IPS-18a (cell line): ENCODE results near the gene HEATR3.

Experiments used
- H3K27ac ChIP-seq: one replicate; pipeline ENCODE4 v1.5.1; 2013; ENCODE audit warnings: low read length
- H3K27me3 ChIP-seq: one replicate; pipeline ENCODE4 v1.6.1; 2013; ENCODE audit warnings: mild to moderate bottlenecking, low read length; ENCODE audit not compliant: control insufficient read depth, insufficient read depth
- H3K36me3 ChIP-seq: one replicate; pipeline ENCODE4 v1.6.1; 2013; ENCODE audit warnings: low read depth, low read length; ENCODE audit not compliant: control insufficient read depth
- H3K4me1 ChIP-seq: one replicate; pipeline ENCODE4 v1.6.1; 2013; ENCODE audit warnings: low read depth, low read length; ENCODE audit not compliant: control insufficient read depth
- H3K4me3 ChIP-seq: one replicate; pipeline ENCODE4 v1.5.1; 2013; ENCODE audit warnings: low read length
- H3K9ac ChIP-seq: one replicate; pipeline ENCODE4 v1.6.1; 2013; ENCODE audit warnings: mild to moderate bottlenecking, low read length, moderate library complexity
- H3K9me3 ChIP-seq: one replicate; pipeline ENCODE4 v1.6.1; 2013; ENCODE audit warnings: low read depth, low read length; ENCODE audit not compliant: control insufficient read depth

The HEATR3 gene

GRCh38 chr16:50139580-50139979, 73.8 kb downstream of the HEATR3 start:
- Histone ChIP-seq H3K9me3 (no peaks in the 10 kb centered on the region), H3K27ac (no peak overlapping the region), H3K9ac (no peak overlapping the region), H3K27me3 (no peaks in the 10 kb centered on the region), H3K4me3 (no peak overlapping the region), H3K4me1 (no peaks in the 10 kb centered on the region), H3K36me3 (no peaks in the 10 kb centered on the region)

- Histone ChIP-seq H3K9me3 (no peaks in the 10 kb centered on the region), H3K27ac (no peak overlapping the region), H3K4me1 (no peaks in the 10 kb centered on the region), H3K9ac (no peak overlapping the region), H3K36me3 (no peaks in the 10 kb centered on the region), H3K27me3 (no peaks in the 10 kb centered on the region), H3K4me3 (no peak overlapping the region)
Measured at GRCh38 chr16:50144211-50144610, 78.4 kb downstream of the HEATR3 start.

- Histone ChIP-seq H3K27ac (no peak overlapping the region), H3K36me3 (no peaks in the 10 kb centered on the region), H3K4me1 (no peaks in the 10 kb centered on the region), H3K27me3 (peaks cover 5% of the 10 kb centered on the region), H3K9me3 (no peaks in the 10 kb centered on the region), H3K4me3 (no peak overlapping the region), H3K9ac (no peak overlapping the region)
Measured at GRCh38 chr16:50146479-50147435, 81.0 kb downstream of the HEATR3 start.

- H3K9me3 ChIP-seq, result no peaks in the 10 kb centered on the region
Measured at GRCh38 chr16:50151322-50151721, 85.6 kb downstream of the HEATR3 start.

GRCh38 chr16:50151756-50152155, 86.0 kb downstream of the HEATR3 start:
- peak overlapping the region; percentile 69 for H3K4me3 ChIP-seq
- no peak overlapping the region for H3K27ac ChIP-seq
- peaks cover 9% of the 10 kb centered on the region for H3K27me3 ChIP-seq
- no peaks in the 10 kb centered on the region for H3K36me3 ChIP-seq
- no peaks in the 10 kb centered on the region for H3K9me3 ChIP-seq
- peak overlapping the region; percentile 79 for H3K9ac ChIP-seq
- peaks cover 18% of the 10 kb centered on the region for H3K4me1 ChIP-seq

More at GRCh38 chr16:50151322-50151721, 85.6 kb downstream of the HEATR3 start:
- H3K4me1 ChIP-seq, result peaks cover 18% of the 10 kb centered on the region
- H3K9ac ChIP-seq, result no peak overlapping the region
- H3K36me3 ChIP-seq, result no peaks in the 10 kb centered on the region
- H3K27me3 ChIP-seq, result peaks cover 9% of the 10 kb centered on the region
- H3K4me3 ChIP-seq, result no peak overlapping the region
- no peak overlapping the region for H3K27ac ChIP-seq

GRCh38 chr16:50152351-50152806, 86.6 kb downstream of the HEATR3 start:
- peak overlapping the region; percentile 79 for H3K9ac ChIP-seq
- H3K36me3 ChIP-seq, result no peaks in the 10 kb centered on the region
- H3K27ac ChIP-seq, result peak overlapping the region; percentile 80
- no peaks in the 10 kb centered on the region for H3K9me3 ChIP-seq
- H3K27me3 ChIP-seq, result peaks cover 9% of the 10 kb centered on the region
- H3K4me1 ChIP-seq, result peaks cover 18% of the 10 kb centered on the region
- peak overlapping the region; percentile 69 for H3K4me3 ChIP-seq

- H3K27ac ChIP-seq, result peak within 1 kb of the TSS; percentile 80
- H3K9me3 ChIP-seq, result no peaks in the 10 kb centered on the region
- H3K9ac ChIP-seq, result peak within 1 kb of the TSS; percentile 79
- H3K27me3 ChIP-seq, result peaks cover 9% of the 10 kb centered on the region
- H3K36me3 ChIP-seq, result no peaks in the 10 kb centered on the region
- peaks cover 18% of the 10 kb centered on the region for H3K4me1 ChIP-seq
- peak within 1 kb of the TSS; percentile 78 for H3K4me3 ChIP-seq
Measured at GRCh38 chr16:50152807-50153595, 87.2 kb downstream of the HEATR3 start, which contains the start of gene TENT4B. Gene TENT4B (plus strand): TSS chr16:50153306. CDS start chr16:50153622, 316 bp downstream.

- H3K9me3 ChIP-seq, result no peaks in the 10 kb centered on the region
- H3K36me3 ChIP-seq, result no peaks in the 10 kb centered on the region
- H3K4me3 ChIP-seq, result peak overlapping the region; percentile 78
- no peak overlapping the region for H3K27ac ChIP-seq
- H3K4me1 ChIP-seq, result peaks cover 18% of the 10 kb centered on the region
- peaks cover 9% of the 10 kb centered on the region for H3K27me3 ChIP-seq
- peak overlapping the region; percentile 66 for H3K9ac ChIP-seq
Measured at GRCh38 chr16:50153596-50154419, 88.0 kb downstream of the HEATR3 start.

GRCh38 chr16:50154420-50154950, 88.7 kb downstream of the HEATR3 start:
- Histone ChIP-seq H3K36me3 (no peaks in the 10 kb centered on the region), H3K27ac (no peak overlapping the region), H3K4me1 (peaks cover 18% of the 10 kb centered on the region), H3K4me3 (peak overlapping the region; percentile 78), H3K27me3 (peaks cover 9% of the 10 kb centered on the region), H3K9ac (peak overlapping the region; percentile 66), H3K9me3 (no peaks in the 10 kb centered on the region)

GRCh38 chr16:50155925-50156324, 90.2 kb downstream of the HEATR3 start:
- H3K9me3 ChIP-seq, result no peaks in the 10 kb centered on the region
- peaks cover 9% of the 10 kb centered on the region for H3K27me3 ChIP-seq
- H3K27ac ChIP-seq, result no peak overlapping the region
- H3K36me3 ChIP-seq, result no peaks in the 10 kb centered on the region
- no peak overlapping the region for H3K9ac ChIP-seq
- H3K4me3 ChIP-seq, result peak overlapping the region; percentile 78
- peaks cover 18% of the 10 kb centered on the region for H3K4me1 ChIP-seq
